Right lobe of liver (tissue), 4 donors: ENCODE data around the gene KAT5.
"Not testable (repeated sequence)": the region's sequence is repeated elsewhere in the genome, so short reads cannot be mapped to it uniquely, and the experiment has no call there.

Source experiments
- CTCF ChIP-seq, 4 donors: fragments of 200-600 bp in 3 of 4; fragments of 450-650 bp in 1 of 4; IDR thresholded peaks; one replicate each; pipeline versions ENCODE4 v1.5.1 to v1.8.0; 2016 to 2022; ENCODE audit warnings: antibody characterized with exemption in 4 of 4, mild to moderate bottlenecking in 2 of 4
- POLR2A ChIP-seq: fragments of 450-650 bp; IDR thresholded peaks from one replicate; pipeline ENCODE4 v1.6.1; 2017; ENCODE audit warnings: antibody characterized with exemption, mild to moderate bottlenecking
- donor health status: DM: no; HTN: no; CAD: no.
- donor health status: DM: no; HTN: no; CAD: no.
- donor health status: DM: no; HTN: yes; CAD: no.

GRCh38 chr11:65691847-65692246 is 20.2 kb upstream of the KAT5 start:
- not testable (repeated sequence) for TF ChIP-seq CTCF (IDR thresholded peaks at IDR 0.05); POLR2A
